MCF 10A (cell line): ENCODE results near the gene SPTB. TPM values are rescaled to one million over a fixed set of nuclear protein-coding genes. Genes with fewer than 3 reads are reported as not detected.
A peak's percentile ranks its signal among the peaks of the same experiment; 100 is the strongest.

Experiments used
- BruUV-seq: library from RNA; stranded (reverse); fragments of 400-500 nt; replicated peaks from 2 replicates; lab custom pipeline; 2021; lab: Mats Ljungman, UMichigan
- CTCF ChIA-PET: fragments of 300-600 bp; sonication (Branson Sonifier 250); formaldehyde crosslinking; extraction: SDS; loops from one replicate; lab custom pipeline; 2021; ENCODE audit warnings: antibody characterized with exemption, inconsistent platforms; lab: Yijun Ruan, JAX
- POLR2A ChIA-PET: fragments of 300-600, 350-650 bp; sonication (Branson Sonifier 250); formaldehyde crosslinking; extraction: SDS; loops from one replicate; lab custom pipeline; 2020; ENCODE audit warnings: antibody characterized with exemption, inconsistent platforms; lab: Yijun Ruan, JAX
- DNase-seq: peaks from one replicate; pipeline ENCODE4 v3.0.0-alpha.2; 2018; ENCODE audit not compliant: unreplicated experiment
- H3K27ac Mint-ChIP-seq: one replicate; pipeline ENCODE4 v1.8.0; 2022; ENCODE audit warnings: mild to moderate bottlenecking, low read depth, mixed read lengths; ENCODE audit not compliant: unreplicated experiment
- H3K27me3 Mint-ChIP-seq: one replicate; pipeline ENCODE4 v1.8.0; 2022; ENCODE audit warnings: mixed read lengths; ENCODE audit not compliant: insufficient read depth, unreplicated experiment
- H3K36me3 Mint-ChIP-seq: one replicate; pipeline ENCODE4 v1.8.0; 2022; ENCODE audit warnings: mild to moderate bottlenecking, moderate library complexity, mixed read lengths; ENCODE audit not compliant: insufficient read depth, unreplicated experiment
- H3K4me1 Mint-ChIP-seq: one replicate; pipeline ENCODE4 v1.8.0; 2022; ENCODE audit warnings: mixed read lengths; ENCODE audit not compliant: insufficient read depth, unreplicated experiment
- H3K4me3 Mint-ChIP-seq: one replicate; pipeline ENCODE4 v1.8.0; 2022; ENCODE audit warnings: mild to moderate bottlenecking, moderate library complexity, mixed read lengths; ENCODE audit not compliant: unreplicated experiment
- H3K9me3 Mint-ChIP-seq: one replicate; pipeline ENCODE4 v1.8.0; 2022; ENCODE audit warnings: mixed read lengths; ENCODE audit not compliant: unreplicated experiment
- intact Hi-C: fragments of 100-400 bp; cut with micrococcal nuclease; formaldehyde crosslinking; loops from 2 replicates; pipeline ENCODE4 v1.14.1; 2022
- total RNA-seq: library from RNA; stranded (reverse); gene quantifications from 2 replicates; pipeline ENCODE4 v1.2.3, GENCODE V29; 2022
- TF ChIP-seq, protein P1 (sequence below): fragments of 200-600 bp; IDR thresholded peaks from one replicate; pipeline ENCODE4 v1.8.0; 2022; ENCODE audit warnings: antibody characterized with exemption, mild to moderate bottlenecking; ENCODE audit not compliant: unreplicated experiment

The SPTB gene
- total RNA-seq, 1 experiment from 2014 or later: 1.3 TPM

DNA sequence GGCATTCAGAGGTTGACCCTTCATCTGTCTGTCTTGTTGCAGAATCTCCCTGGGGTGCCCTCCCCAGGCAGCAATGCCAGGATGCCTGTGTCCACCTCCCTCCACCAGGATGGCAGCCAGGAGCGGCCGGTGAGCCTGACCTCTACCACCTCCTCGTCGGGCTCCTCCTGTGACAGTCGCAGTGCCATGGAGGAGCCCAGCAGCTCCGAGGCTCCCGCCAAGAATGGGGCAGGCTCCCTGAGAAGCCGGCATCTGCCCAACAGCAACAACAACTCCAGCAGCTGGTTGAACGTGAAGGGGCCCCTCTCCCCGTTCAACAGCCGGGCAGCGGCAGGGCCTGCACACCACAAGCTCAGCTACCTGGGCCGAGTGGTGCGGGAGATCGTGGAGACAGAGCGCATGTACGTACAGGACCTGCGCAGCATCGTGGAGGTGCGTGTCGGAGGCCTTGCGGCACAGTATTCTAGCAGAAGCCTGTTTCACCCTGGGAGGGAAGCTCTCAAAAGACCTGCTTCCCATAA, 152.1 kb downstream of the SPTB start:
- DNase-seq: no peak
- H3K36me3 Mint-ChIP-seq: peaks cover 41% of the 10 kb centered on the region
- H3K4me3 Mint-ChIP-seq: no peak overlapping the region
- BruUV-seq: no TSS peak
- ChIA-PET POLR2A (interaction anchor here (2.3 to 15.5 kb wide), 4 partner anchors 22 to 47 kb away, joined by 12 to 283 read pairs (median 28); partner anchors contain the start of gene PLEKHG3), CTCF (interaction anchor here (0.6 to 3.8 kb wide), 4 partner anchors 22 to 805 kb away, joined by 3 to 19 read pairs (median 3); no protein-coding TSS in a partner anchor)
- TF ChIP-seq, protein P1, sequence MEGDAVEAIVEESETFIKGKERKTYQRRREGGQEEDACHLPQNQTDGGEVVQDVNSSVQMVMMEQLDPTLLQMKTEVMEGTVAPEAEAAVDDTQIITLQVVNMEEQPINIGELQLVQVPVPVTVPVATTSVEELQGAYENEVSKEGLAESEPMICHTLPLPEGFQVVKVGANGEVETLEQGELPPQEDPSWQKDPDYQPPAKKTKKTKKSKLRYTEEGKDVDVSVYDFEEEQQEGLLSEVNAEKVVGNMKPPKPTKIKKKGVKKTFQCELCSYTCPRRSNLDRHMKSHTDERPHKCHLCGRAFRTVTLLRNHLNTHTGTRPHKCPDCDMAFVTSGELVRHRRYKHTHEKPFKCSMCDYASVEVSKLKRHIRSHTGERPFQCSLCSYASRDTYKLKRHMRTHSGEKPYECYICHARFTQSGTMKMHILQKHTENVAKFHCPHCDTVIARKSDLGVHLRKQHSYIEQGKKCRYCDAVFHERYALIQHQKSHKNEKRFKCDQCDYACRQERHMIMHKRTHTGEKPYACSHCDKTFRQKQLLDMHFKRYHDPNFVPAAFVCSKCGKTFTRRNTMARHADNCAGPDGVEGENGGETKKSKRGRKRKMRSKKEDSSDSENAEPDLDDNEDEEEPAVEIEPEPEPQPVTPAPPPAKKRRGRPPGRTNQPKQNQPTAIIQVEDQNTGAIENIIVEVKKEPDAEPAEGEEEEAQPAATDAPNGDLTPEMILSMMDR: no peak
- intact Hi-C loops: no loop called here
- H3K27ac Mint-ChIP-seq: peak overlapping the region; percentile 12
- no peaks in the 10 kb centered on the region for H3K27me3 Mint-ChIP-seq
- no peaks in the 10 kb centered on the region for H3K9me3 Mint-ChIP-seq
- peaks cover 26% of the 10 kb centered on the region for H3K4me1 Mint-ChIP-seq

DNA sequence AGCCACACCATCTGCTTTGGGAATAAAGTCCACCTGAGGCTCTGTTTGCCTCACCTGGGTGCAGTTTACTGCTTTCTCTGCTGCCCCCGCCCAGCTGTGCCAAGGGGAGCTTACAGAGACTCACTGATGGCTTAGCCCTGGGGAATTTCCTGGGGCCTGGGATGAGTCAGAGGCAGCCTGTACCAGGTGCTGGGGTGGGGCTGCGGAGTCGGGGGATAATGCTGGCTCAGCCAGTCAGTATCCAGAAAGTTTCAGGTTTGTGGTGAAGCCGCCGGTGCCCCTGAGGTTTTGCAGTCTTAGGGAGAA, 153.2 kb downstream of the SPTB start:
- ChIA-PET CTCF (interaction anchor here (0.7 to 3.8 kb wide), 5 partner anchors 21 to 184 kb away, joined by 3 to 19 read pairs (median 4); no protein-coding TSS in a partner anchor), POLR2A (interaction anchor here (0.9 to 15.5 kb wide), 12 partner anchors 13 to 103 kb away, joined by 3 to 283 read pairs (median 5); partner anchors contain the start of gene PLEKHG3)
- BruUV-seq: no TSS peak
- H3K9me3 Mint-ChIP-seq: no peaks in the 10 kb centered on the region
- intact Hi-C loops: no loop called here
- H3K27me3 Mint-ChIP-seq: no peaks in the 10 kb centered on the region
- peak overlapping the region; percentile 23 for H3K4me3 Mint-ChIP-seq
- TF ChIP-seq, protein P1: no peak
- peak overlapping the region; percentile 90 for H3K27ac Mint-ChIP-seq
- DNase-seq: peak; percentile 87
- peaks cover 34% of the 10 kb centered on the region for H3K4me1 Mint-ChIP-seq
- H3K36me3 Mint-ChIP-seq: peaks cover 31% of the 10 kb centered on the region

DNA sequence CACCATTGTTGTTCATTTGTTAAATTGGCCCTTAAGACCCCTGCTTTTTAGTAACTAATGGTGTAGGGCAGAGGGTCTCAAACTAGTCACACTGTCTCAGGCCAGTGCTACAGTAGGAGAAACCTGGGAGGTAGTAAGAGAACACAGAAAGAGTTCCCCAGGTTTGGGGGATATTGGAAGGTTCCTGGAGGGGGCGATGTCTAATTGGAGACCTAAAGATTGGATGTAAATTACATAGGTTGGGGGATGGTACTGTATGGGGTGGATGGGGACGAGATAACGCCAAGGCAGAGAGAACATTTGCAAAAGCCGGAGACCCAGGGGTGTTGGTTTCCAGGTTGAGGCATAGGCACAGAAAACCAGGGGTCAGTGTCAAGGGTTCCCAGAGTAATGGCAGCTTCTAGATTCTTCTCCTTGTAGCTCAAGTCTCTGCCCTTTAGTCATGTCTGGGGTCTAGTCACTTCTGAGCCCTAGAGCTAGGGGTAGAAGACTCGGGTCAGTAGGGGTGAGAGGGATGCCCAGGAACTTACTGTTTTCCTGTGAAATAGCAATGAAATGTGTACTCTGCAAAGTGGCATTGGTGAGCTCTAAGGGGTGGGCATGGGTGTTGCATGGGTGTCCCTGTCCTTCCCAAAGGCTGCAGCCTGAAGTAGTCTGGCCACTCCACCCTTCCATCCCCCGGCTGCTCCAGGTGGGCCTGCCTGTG, 153.7 kb downstream of the SPTB start:
- POLR2A ChIA-PET: interaction anchor here (0.8 to 15.5 kb wide), 13 partner anchors 12 to 102 kb away, joined by 3 to 283 read pairs (median 4); partner anchors contain the start of gene PLEKHG3
- BruUV-seq: no TSS peak
- H3K4me3 Mint-ChIP-seq: peak overlapping the region; percentile 23

More for the DNA sequence above, 153.7 kb downstream of the SPTB start:
- Mint-ChIP-seq H3K36me3 (peaks cover 29% of the 10 kb centered on the region), H3K27me3 (no peaks in the 10 kb centered on the region), H3K9me3 (no peaks in the 10 kb centered on the region), H3K4me1 (peaks cover 40% of the 10 kb centered on the region), H3K27ac (peak overlapping the region; percentile 90)
- CTCF ChIA-PET: interaction anchor here (0.7 to 3.8 kb wide), 4 partner anchors 38 to 185 kb away, joined by 3 to 19 read pairs (median 4); no protein-coding TSS in a partner anchor
- intact Hi-C loops: no loop called here
- no peak for DNase-seq
- TF ChIP-seq, protein P1: no peak
